WTC11 (cell line): ENCODE data around the gene HOXA7. TPM values are rescaled to one million over a fixed set of nuclear protein-coding genes. Genes with fewer than 3 reads are reported as not detected.

Source experiments
- ATAC-seq: fragments of 200-7000 bp; cut with Tn5 transposase; 2 replicates; pipeline ENCODE4 v1.10.0; 2021; ENCODE audit warnings: mild to moderate bottlenecking, moderate library complexity
- CTCF ChIA-PET: fragments of 300-600 bp; sonication (Branson Sonifier 250); formaldehyde crosslinking; loops from one replicate; lab custom pipeline; 2021; ENCODE audit warnings: antibody characterized with exemption; lab: Charles Lee
- POLR2A ChIA-PET: fragments of 350-600 bp; sonication (Branson Sonifier 250); formaldehyde crosslinking; loops from one replicate; lab custom pipeline; 2021; ENCODE audit warnings: antibody characterized with exemption; lab: Charles Lee
- DNase-seq: peaks from one replicate; pipeline ENCODE4 v3.0.0; 2021; ENCODE audit warnings: low spot score
- H3K27ac Mint-ChIP-seq: 2 replicates; pipeline ENCODE4 v1.8.0; 2021; ENCODE audit warnings: mixed read lengths
- H3K27me3 Mint-ChIP-seq: 2 replicates; pipeline ENCODE4 v1.8.0; 2021; ENCODE audit warnings: low read depth, mild to moderate bottlenecking, moderate library complexity, mixed read lengths
- H3K36me3 Mint-ChIP-seq: 2 replicates; pipeline ENCODE4 v1.8.0; 2021; ENCODE audit warnings: mixed read lengths
- H3K4me1 Mint-ChIP-seq: 2 replicates; pipeline ENCODE4 v1.8.0; 2022; ENCODE audit warnings: mixed read lengths
- H3K4me3 Mint-ChIP-seq: 2 replicates; pipeline ENCODE4 v1.8.0; 2021; ENCODE audit warnings: mild to moderate bottlenecking, moderate library complexity, mixed read lengths
- H3K9me3 Mint-ChIP-seq: 2 replicates; pipeline ENCODE4 v1.8.0; 2021; ENCODE audit warnings: mixed read lengths
- AFF4 ChIP-seq: sonication (generic); formaldehyde crosslinking; IDR thresholded peaks from 2 replicates; pipeline ENCODE4 v1.8.1; 2023; ENCODE audit warnings: mild to moderate bottlenecking, missing genetic modification reagents, borderline replicate concordance
- ATF3 ChIP-seq: sonication (generic); formaldehyde crosslinking; conservative IDR thresholded peaks from 2 replicates; pipeline ENCODE4 v1.8.1; 2022; ENCODE audit warnings: mild to moderate bottlenecking, missing genetic modification reagents
- CTCF ChIP-seq: fragments of 200-600 bp; IDR thresholded peaks from 2 replicates; pipeline ENCODE4 v1.8.0; 2022; ENCODE audit warnings: antibody characterized with exemption
- FOXP1 ChIP-seq: sonication (generic); formaldehyde crosslinking; IDR thresholded peaks from 2 replicates; pipeline ENCODE4 v1.8.0; 2022; ENCODE audit warnings: missing genetic modification reagents, mild to moderate bottlenecking, moderate library complexity, borderline replicate concordance
- KAT7 ChIP-seq: sonication (generic); formaldehyde crosslinking; IDR thresholded peaks from 2 replicates; pipeline ENCODE4 v1.8.1; 2023; ENCODE audit warnings: missing genetic modification reagents, mild to moderate bottlenecking, borderline replicate concordance
- MAX ChIP-seq: sonication (generic); formaldehyde crosslinking; IDR thresholded peaks from 2 replicates; pipeline ENCODE4 v1.8.0; 2022; ENCODE audit warnings: mild to moderate bottlenecking, missing genetic modification reagents
- NFE2L1 ChIP-seq: sonication (generic); formaldehyde crosslinking; IDR thresholded peaks from 2 replicates; pipeline ENCODE4 v1.8.1; 2023; ENCODE audit warnings: missing genetic modification reagents
- NR1H2 ChIP-seq: sonication (generic); formaldehyde crosslinking; IDR thresholded peaks from 2 replicates; pipeline ENCODE4 v1.9.0; 2021; ENCODE audit warnings: mild to moderate bottlenecking, moderate library complexity, missing genetic modification reagents
- NR2C2 ChIP-seq: sonication (generic); formaldehyde crosslinking; IDR thresholded peaks from 2 replicates; pipeline ENCODE4 v1.8.0; 2022; ENCODE audit warnings: mild to moderate bottlenecking, missing genetic modification reagents
- NR3C1 ChIP-seq: sonication (generic); formaldehyde crosslinking; conservative IDR thresholded peaks from 2 replicates; pipeline ENCODE4 v1.8.1; 2023; ENCODE audit warnings: low read depth, mild to moderate bottlenecking, missing genetic modification reagents
- PRRX2 ChIP-seq: fragments of 250-450 bp; sonication (Bioruptor Pico); IDR thresholded peaks from 2 replicates; pipeline ENCODE4 v1.8.0; 2021; ENCODE audit warnings: mild to moderate bottlenecking
- total RNA-seq: library from RNA; stranded (reverse); gene quantifications from 3 replicates; pipeline ENCODE4 v1.2.3, GENCODE V29; 2021
- TF ChIP-seq, protein P1 (sequence below): sonication (generic); formaldehyde crosslinking; IDR thresholded peaks from 2 replicates; pipeline ENCODE4 v1.8.1; 2023; ENCODE audit warnings: mild to moderate bottlenecking, missing genetic modification reagents
- TF ChIP-seq, protein P2 (sequence below): fragments of 250-450 bp; sonication (Bioruptor Pico); IDR thresholded peaks from 2 replicates; pipeline ENCODE4 v2.1.2; 2022; ENCODE audit warnings: mild to moderate bottlenecking, moderate library complexity
- TF ChIP-seq, protein P3 (sequence below): sonication (generic); formaldehyde crosslinking; IDR thresholded peaks from 2 replicates; pipeline ENCODE4 v1.8.1; 2022; ENCODE audit warnings: low read depth, missing genetic modification reagents, borderline replicate concordance

Gene HOXA7
- total RNA-seq, 1 experiment from 2014 or later, result not detected

DNA sequence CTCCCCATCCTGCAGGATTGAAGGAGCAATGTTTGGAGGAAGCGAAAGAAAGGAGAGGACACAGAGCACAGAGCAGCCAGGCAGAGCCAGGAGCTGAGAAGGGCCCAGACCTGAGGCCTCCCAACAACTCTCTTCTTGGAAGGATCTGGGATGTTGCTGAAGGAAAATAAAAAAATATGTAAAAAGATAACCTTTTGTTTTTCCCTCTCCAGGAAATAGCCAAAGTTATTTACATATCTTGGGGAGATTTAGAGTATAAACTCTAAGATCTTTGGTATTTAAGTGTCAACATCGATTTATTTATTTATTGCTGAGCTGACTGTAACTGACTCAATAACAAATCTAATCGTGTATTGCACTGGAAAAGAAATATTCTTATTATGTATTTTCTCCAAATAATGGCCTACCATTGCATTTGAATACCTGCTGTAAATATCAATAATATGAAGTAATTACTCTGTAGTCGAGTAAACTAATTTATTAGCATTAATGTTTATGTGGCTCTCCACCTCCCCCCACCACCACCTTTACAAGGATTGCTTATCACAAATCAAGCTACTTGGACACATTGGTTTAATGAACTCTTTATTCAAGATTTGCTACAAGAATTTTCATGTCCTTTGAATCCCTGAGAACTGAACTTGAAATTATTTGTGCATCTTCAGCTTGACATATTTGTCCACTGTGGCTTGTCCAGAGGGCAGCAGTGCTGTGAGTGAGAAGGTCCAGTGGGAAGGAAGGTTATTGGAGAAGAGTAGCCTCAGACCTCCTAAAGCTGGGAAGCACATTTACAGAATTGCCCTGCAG lies 30.4 kb upstream of the HOXA7 start:
- DNase-seq (no peak), ATAC-seq (no peak)
- ChIA-PET CTCF (interaction anchor here (1.0 to 5.5 kb wide), 4 partner anchors 7 to 23 kb away, joined by 3 to 34 read pairs (median 6); no protein-coding TSS in a partner anchor), POLR2A (no interaction called here)
- peaks cover 52% of the 10 kb centered on the region for H3K4me1 Mint-ChIP-seq
- no peak for TF ChIP-seq FOXP1 (CRISPR knock-in tag)
- no peak for TF ChIP-seq PRRX2
- TF ChIP-seq NR3C1 (CRISPR knock-in tag), result no peak
- TF ChIP-seq, protein P1, sequence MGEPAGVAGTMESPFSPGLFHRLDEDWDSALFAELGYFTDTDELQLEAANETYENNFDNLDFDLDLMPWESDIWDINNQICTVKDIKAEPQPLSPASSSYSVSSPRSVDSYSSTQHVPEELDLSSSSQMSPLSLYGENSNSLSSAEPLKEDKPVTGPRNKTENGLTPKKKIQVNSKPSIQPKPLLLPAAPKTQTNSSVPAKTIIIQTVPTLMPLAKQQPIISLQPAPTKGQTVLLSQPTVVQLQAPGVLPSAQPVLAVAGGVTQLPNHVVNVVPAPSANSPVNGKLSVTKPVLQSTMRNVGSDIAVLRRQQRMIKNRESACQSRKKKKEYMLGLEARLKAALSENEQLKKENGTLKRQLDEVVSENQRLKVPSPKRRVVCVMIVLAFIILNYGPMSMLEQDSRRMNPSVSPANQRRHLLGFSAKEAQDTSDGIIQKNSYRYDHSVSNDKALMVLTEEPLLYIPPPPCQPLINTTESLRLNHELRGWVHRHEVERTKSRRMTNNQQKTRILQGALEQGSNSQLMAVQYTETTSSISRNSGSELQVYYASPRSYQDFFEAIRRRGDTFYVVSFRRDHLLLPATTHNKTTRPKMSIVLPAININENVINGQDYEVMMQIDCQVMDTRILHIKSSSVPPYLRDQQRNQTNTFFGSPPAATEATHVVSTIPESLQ (CRISPR knock-in tag), result no peak
- TF ChIP-seq, protein P2, sequence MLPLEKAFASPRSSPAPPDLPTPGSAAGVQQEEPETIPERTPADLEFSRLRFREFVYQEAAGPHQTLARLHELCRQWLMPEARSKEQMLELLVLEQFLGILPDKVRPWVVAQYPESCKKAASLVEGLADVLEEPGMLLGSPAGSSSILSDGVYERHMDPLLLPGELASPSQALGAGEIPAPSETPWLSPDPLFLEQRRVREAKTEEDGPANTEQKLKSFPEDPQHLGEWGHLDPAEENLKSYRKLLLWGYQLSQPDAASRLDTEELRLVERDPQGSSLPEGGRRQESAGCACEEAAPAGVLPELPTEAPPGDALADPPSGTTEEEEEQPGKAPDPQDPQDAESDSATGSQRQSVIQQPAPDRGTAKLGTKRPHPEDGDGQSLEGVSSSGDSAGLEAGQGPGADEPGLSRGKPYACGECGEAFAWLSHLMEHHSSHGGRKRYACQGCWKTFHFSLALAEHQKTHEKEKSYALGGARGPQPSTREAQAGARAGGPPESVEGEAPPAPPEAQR (CRISPR knock-in tag), result no peak
- no peak for TF ChIP-seq CTCF
- no peak for TF ChIP-seq KAT7 (CRISPR knock-in tag)
- TF ChIP-seq ATF3 (CRISPR knock-in tag), result no peak
- TF ChIP-seq, protein P3, sequence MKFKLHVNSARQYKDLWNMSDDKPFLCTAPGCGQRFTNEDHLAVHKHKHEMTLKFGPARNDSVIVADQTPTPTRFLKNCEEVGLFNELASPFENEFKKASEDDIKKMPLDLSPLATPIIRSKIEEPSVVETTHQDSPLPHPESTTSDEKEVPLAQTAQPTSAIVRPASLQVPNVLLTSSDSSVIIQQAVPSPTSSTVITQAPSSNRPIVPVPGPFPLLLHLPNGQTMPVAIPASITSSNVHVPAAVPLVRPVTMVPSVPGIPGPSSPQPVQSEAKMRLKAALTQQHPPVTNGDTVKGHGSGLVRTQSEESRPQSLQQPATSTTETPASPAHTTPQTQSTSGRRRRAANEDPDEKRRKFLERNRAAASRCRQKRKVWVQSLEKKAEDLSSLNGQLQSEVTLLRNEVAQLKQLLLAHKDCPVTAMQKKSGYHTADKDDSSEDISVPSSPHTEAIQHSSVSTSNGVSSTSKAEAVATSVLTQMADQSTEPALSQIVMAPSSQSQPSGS, result no peak
- no peak for TF ChIP-seq NR2C2 (CRISPR knock-in tag)
- TF ChIP-seq AFF4 (CRISPR knock-in tag), result no peak
- no peak for TF ChIP-seq NR1H2 (CRISPR knock-in tag)
- no peak for TF ChIP-seq MAX
- no peak for TF ChIP-seq NFE2L1
- H3K4me3 Mint-ChIP-seq, result no peak overlapping the region
- peaks cover 100% of the 10 kb centered on the region for H3K27me3 Mint-ChIP-seq
- H3K36me3 Mint-ChIP-seq, result 0 out of 2 replicates have a peak, but pooled peaks cover 3% of the 10 kb centered on the region
- no peak overlapping the region for H3K27ac Mint-ChIP-seq
- H3K9me3 Mint-ChIP-seq, result no peaks in the 10 kb centered on the region
